Loucy (cell line): ENCODE measurements around the gene RPS6KB2.

Source experiments
- CTCF ChIP-seq: fragments of 200-600 bp; sonication (generic); conservative IDR thresholded peaks from 2 replicates; pipeline ENCODE4 v1.5.1; 2014; ENCODE audit warnings: mild to moderate bottlenecking, antibody characterized with exemption, low read length
- EZH2phosphoT487 ChIP-seq: fragments of 200-600 bp; IDR thresholded peaks from 2 replicates; pipeline ENCODE4 v1.6.1; 2018; ENCODE audit warnings: antibody characterized with exemption, mild to moderate bottlenecking, moderate library complexity, borderline replicate concordance

DNA sequence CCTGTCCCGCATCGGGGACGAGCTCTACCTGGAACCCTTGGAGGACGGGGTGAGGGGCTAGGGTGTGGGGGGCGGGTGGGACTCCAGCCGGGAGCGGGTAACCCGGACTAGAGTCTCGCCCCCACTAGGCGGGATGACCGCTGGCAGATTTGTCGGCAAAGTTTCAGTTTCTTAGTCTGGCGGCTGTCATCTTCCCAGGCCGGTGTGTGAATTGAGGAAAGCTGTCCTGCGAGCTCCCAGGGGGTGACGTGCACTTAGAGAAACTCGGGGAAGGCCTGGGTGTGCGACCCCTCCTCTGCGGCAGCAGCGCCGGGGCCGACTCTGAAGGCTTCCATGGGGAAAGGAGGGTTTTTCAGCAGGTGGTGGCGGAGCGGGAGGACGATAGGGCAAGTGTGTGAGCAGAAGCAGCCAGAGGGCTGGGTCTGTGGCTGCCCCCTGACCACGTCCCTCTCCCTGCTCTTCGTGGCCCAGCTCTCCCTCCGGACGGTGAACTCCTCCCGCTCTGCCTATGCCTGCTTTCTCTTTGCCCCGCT, 36.0 kb upstream of the RPS6KB2 start:
- TF ChIP-seq CTCF (no peak), EZH2phosphoT487 (no peak)
